Panc1 (cell line): ENCODE results near the gene IGSF9. TPM values are rescaled to one million over a fixed set of nuclear protein-coding genes. Genes with fewer than 3 reads are reported as not detected.

Experiments
- ATAC-seq: fragments of 200-7000 bp; cut with Tn5 transposase; 2 replicates; pipeline ENCODE4 v1.9.1; 2020; ENCODE audit warnings: mild to moderate bottlenecking, moderate library complexity
- BruUV-seq: library from RNA; stranded (reverse); fragments of 400-500 nt; replicated peaks from 2 replicates; lab custom pipeline; 2021; lab: Mats Ljungman, UMichigan
- CTCF ChIA-PET: fragments of 300-600 bp; sonication (Branson Sonifier 250); formaldehyde crosslinking; loops from one replicate; lab custom pipeline; 2022; ENCODE audit warnings: antibody characterized with exemption; lab: Charles Lee
- POLR2A ChIA-PET: fragments of 300-600 bp; sonication (Branson Sonifier 250); formaldehyde crosslinking; loops from one replicate; lab custom pipeline; 2022; ENCODE audit warnings: antibody characterized with exemption; lab: Charles Lee
- DNase-seq: peaks from one replicate; pipeline ENCODE4 v3.0.0-alpha.2; 2010; ENCODE audit warnings: low read depth, low spot score
- H3K27ac ChIP-seq: 2 replicates; pipeline ENCODE4 v1.5.1; 2011; ENCODE audit warnings: mild to moderate bottlenecking, low read length, inconsistent platforms
- H3K27me3 ChIP-seq: fragments of 200-500 bp; sonication (Bioruptor generic); 2 replicates; pipeline ENCODE4 v1.6.0; 2014; ENCODE audit warnings: low read length, inconsistent platforms; ENCODE audit not compliant: control insufficient read depth, insufficient read depth
- H3K36me3 ChIP-seq: fragments of 200-500 bp; sonication (Bioruptor generic); 2 replicates; pipeline ENCODE4 v1.5.1; 2014; ENCODE audit warnings: inconsistent platforms, mild to moderate bottlenecking, low read length, moderate library complexity; ENCODE audit not compliant: control insufficient read depth, insufficient read depth
- H3K4me1 ChIP-seq: 2 replicates; pipeline ENCODE4 v1.5.1; 2011; ENCODE audit warnings: inconsistent platforms, mild to moderate bottlenecking, low read length, moderate library complexity; ENCODE audit not compliant: control insufficient read depth, insufficient read depth
- H3K4me3 ChIP-seq, 2 experiments: 2 replicates each; pipeline ENCODE4 v1.5.1; 2011 to 2012; ENCODE audit warnings: low read depth in 2 of 2, low read length in 2 of 2, mild to moderate bottlenecking in 2 of 2, inconsistent platforms in 1 of 2, moderate library complexity in 1 of 2
- H3K9me3 ChIP-seq: fragments of 200-500 bp; sonication (Bioruptor generic); 2 replicates; pipeline ENCODE4 v1.5.1; 2014; ENCODE audit warnings: low read depth, mild to moderate bottlenecking, inconsistent platforms, low read length, moderate library complexity; ENCODE audit not compliant: control insufficient read depth, insufficient read depth
- POLR2AphosphoS5 ChIP-seq: IDR thresholded peaks from 2 replicates; pipeline ENCODE4 v1.6.1; 2012; ENCODE audit warnings: mild to moderate bottlenecking, low read depth, low read length, moderate library complexity
- SIN3A ChIP-seq: IDR thresholded peaks from 2 replicates; pipeline ENCODE4 v1.6.1; 2012; ENCODE audit warnings: low read depth, mild to moderate bottlenecking, low read length, moderate library complexity, borderline replicate concordance; ENCODE audit not compliant: insufficient read depth
- TCF7L2 ChIP-seq: IDR thresholded peaks from 2 replicates; pipeline ENCODE4 v1.6.1; 2011; ENCODE audit warnings: mild to moderate bottlenecking, low read depth, low read length, inconsistent platforms
- in situ Hi-C: cut with HindIII; loops from 2 replicates; pipeline ENCODE4 v1.10.0; 2016; ENCODE audit warnings: low sequenced_read_pairs, low pct_unique_long_range_greater_than_20kb
- intact Hi-C: fragments of 100-400 bp; cut with micrococcal nuclease; formaldehyde crosslinking; loops from one replicate; pipeline ENCODE4 v1.10.0; 2022; ENCODE audit not compliant: unreplicated experiment
- total RNA-seq: library from RNA; stranded (reverse); gene quantifications from one replicate; pipeline ENCODE4 v1.2.1, GENCODE V29; 2021; ENCODE audit not compliant: unreplicated experiment
- TF ChIP-seq, protein P1 (sequence below), 2 experiments: IDR thresholded peaks; 2 replicates each; pipeline ENCODE4 v1.6.1; 2011 to 2012; ENCODE audit warnings: low read depth in 2 of 2, control low read depth in 1 of 2, low read length in 1 of 2, mild to moderate bottlenecking in 1 of 2, moderate library complexity in 1 of 2; ENCODE audit not compliant: insufficient read depth in 1 of 2
- TF ChIP-seq, protein P2 (sequence below): fragments of 450-650 bp; IDR thresholded peaks from 2 replicates; pipeline ENCODE4 v1.5.1; 2017; ENCODE audit warnings: mild to moderate bottlenecking

Gene IGSF9
- total RNA-seq, 1 experiment from 2014 or later, result 0.51 TPM

GRCh38 chr1:159962176-159962575, 16.8 kb upstream of the IGSF9 start:
- DNase-seq (no peak), ATAC-seq (no peak)
- Histone ChIP-seq H3K9me3 (no peaks in the 10 kb centered on the region), H3K4me3 (no peak overlapping the region), H3K27ac (no peak overlapping the region), H3K27me3 (no peaks in the 10 kb centered on the region; the same call in 1 of the 2 replicates), H3K4me1 (no peaks in the 10 kb centered on the region), H3K36me3 (no peaks in the 10 kb centered on the region)
- no TSS peak for BruUV-seq
- CTCF ChIA-PET, result no interaction called here
- in situ Hi-C loops (no loop called here), intact Hi-C loops (no loop called here)
- no peak for TF ChIP-seq SIN3A
- TF ChIP-seq, protein P1, sequence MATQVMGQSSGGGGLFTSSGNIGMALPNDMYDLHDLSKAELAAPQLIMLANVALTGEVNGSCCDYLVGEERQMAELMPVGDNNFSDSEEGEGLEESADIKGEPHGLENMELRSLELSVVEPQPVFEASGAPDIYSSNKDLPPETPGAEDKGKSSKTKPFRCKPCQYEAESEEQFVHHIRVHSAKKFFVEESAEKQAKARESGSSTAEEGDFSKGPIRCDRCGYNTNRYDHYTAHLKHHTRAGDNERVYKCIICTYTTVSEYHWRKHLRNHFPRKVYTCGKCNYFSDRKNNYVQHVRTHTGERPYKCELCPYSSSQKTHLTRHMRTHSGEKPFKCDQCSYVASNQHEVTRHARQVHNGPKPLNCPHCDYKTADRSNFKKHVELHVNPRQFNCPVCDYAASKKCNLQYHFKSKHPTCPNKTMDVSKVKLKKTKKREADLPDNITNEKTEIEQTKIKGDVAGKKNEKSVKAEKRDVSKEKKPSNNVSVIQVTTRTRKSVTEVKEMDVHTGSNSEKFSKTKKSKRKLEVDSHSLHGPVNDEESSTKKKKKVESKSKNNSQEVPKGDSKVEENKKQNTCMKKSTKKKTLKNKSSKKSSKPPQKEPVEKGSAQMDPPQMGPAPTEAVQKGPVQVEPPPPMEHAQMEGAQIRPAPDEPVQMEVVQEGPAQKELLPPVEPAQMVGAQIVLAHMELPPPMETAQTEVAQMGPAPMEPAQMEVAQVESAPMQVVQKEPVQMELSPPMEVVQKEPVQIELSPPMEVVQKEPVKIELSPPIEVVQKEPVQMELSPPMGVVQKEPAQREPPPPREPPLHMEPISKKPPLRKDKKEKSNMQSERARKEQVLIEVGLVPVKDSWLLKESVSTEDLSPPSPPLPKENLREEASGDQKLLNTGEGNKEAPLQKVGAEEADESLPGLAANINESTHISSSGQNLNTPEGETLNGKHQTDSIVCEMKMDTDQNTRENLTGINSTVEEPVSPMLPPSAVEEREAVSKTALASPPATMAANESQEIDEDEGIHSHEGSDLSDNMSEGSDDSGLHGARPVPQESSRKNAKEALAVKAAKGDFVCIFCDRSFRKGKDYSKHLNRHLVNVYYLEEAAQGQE (IDR thresholded peaks at IDR 0.05; ENCODE audit: insufficient read depth in 1 of 2, low read depth in 2 of 2, low read length in 1 of 2), result no peak
- TF ChIP-seq, protein P2, sequence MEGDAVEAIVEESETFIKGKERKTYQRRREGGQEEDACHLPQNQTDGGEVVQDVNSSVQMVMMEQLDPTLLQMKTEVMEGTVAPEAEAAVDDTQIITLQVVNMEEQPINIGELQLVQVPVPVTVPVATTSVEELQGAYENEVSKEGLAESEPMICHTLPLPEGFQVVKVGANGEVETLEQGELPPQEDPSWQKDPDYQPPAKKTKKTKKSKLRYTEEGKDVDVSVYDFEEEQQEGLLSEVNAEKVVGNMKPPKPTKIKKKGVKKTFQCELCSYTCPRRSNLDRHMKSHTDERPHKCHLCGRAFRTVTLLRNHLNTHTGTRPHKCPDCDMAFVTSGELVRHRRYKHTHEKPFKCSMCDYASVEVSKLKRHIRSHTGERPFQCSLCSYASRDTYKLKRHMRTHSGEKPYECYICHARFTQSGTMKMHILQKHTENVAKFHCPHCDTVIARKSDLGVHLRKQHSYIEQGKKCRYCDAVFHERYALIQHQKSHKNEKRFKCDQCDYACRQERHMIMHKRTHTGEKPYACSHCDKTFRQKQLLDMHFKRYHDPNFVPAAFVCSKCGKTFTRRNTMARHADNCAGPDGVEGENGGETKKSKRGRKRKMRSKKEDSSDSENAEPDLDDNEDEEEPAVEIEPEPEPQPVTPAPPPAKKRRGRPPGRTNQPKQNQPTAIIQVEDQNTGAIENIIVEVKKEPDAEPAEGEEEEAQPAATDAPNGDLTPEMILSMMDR, result no peak
- TF ChIP-seq POLR2AphosphoS5, result no peak
- POLR2A ChIA-PET, result no interaction called here

DNA sequence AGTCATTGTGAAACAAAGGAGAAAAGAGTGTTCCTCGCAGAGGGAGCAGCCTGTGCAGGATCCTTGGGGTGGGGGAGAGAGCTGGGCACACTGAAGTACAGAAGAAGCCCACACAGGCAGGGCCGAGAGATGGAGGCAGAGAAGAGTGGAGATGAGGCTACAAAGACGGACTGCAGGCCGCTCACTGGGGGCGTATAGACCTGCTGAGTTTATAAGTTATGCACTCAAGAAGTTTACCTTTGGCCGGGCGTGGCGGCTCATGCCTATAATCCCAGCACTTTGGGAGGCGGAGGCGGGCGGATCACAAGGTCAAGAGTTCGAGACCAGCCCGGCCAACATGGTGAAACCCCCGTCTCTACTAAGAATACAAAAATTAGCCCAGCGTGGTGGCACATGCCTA, 16.2 kb upstream of the IGSF9 start:
- no peak overlapping the region for H3K4me3 ChIP-seq
- H3K27me3 ChIP-seq, result no peaks in the 10 kb centered on the region; the same call in 1 of the 2 replicates
- TF ChIP-seq, protein P2, result no peak
- TF ChIP-seq, protein P1 (IDR thresholded peaks at IDR 0.05; ENCODE audit: insufficient read depth in 1 of 2, low read depth in 2 of 2, low read length in 1 of 2), result no peak
- TF ChIP-seq POLR2AphosphoS5, result no peak
- TF ChIP-seq SIN3A, result no peak
- TF ChIP-seq TCF7L2, result no peak
- ChIA-PET POLR2A (no interaction called here), CTCF (no interaction called here)
- intact Hi-C loops, result no loop called here
- in situ Hi-C loops, result no loop called here
- H3K36me3 ChIP-seq, result no peaks in the 10 kb centered on the region
- no peaks in the 10 kb centered on the region for H3K4me1 ChIP-seq
- H3K9me3 ChIP-seq, result no peaks in the 10 kb centered on the region
- DNase-seq, result no peak
- ATAC-seq, result no peak
- no TSS peak for BruUV-seq
- no peak overlapping the region for H3K27ac ChIP-seq
